Measurements from ENCODE around the gene SCAND1.

The SCAND1 gene

GRCh38 chr20:35947489-35947888, 6.8 kb downstream of the SCAND1 start:
- Histone ChIP-seq H3K27me3 (ENCODE audit: insufficient read depth, insufficient read length) (no peaks in the 10 kb centered on the region), H3K4me1 (ENCODE audit: insufficient read depth, insufficient read length) (peaks cover 2% of the 10 kb centered on the region), H3K9me3 (ENCODE audit: insufficient read depth, low read length) (no peaks in the 10 kb centered on the region), H3K9ac (ENCODE audit: insufficient read length, low read depth) (no peak overlapping the region), H3K36me3 (ENCODE audit: insufficient read depth, insufficient read length, low read length) (peaks cover 35% of the 10 kb centered on the region), H3K4me3 (ENCODE audit: insufficient read length, low read depth) (no peak overlapping the region)
- DNase-seq (ENCODE audit: low read depth, low spot score), result no peak
- TF ChIP-seq ZNF274 (IDR thresholded peaks at IDR 0.05; ENCODE audit: low read depth, low read length), result no peak
- TF ChIP-seq SUZ12 (IDR thresholded peaks at IDR 0.05; ENCODE audit: extremely low read depth, insufficient read depth, insufficient read length), result no peak
- no peak for TF ChIP-seq YY1 (IDR thresholded peaks at IDR 0.05; ENCODE audit: insufficient read depth, insufficient read length)

- TF ChIP-seq YY1 (IDR thresholded peaks at IDR 0.05; ENCODE audit: insufficient read depth, insufficient read length), result no peak
- no peak for TF ChIP-seq SUZ12 (IDR thresholded peaks at IDR 0.05; ENCODE audit: extremely low read depth, insufficient read depth, insufficient read length)
- TF ChIP-seq ZNF274 (IDR thresholded peaks at IDR 0.05; ENCODE audit: low read depth, low read length), result no peak
- Histone ChIP-seq H3K36me3 (ENCODE audit: insufficient read depth, insufficient read length, low read length) (peaks cover 63% of the 10 kb centered on the region), H3K4me3 (ENCODE audit: insufficient read length, low read depth) (no peak overlapping the region), H3K9ac (ENCODE audit: insufficient read length, low read depth) (peak overlapping the region; percentile 5), H3K4me1 (ENCODE audit: insufficient read depth, insufficient read length) (peaks cover 2% of the 10 kb centered on the region), H3K9me3 (ENCODE audit: insufficient read depth, low read length) (no peaks in the 10 kb centered on the region), H3K27me3 (ENCODE audit: insufficient read depth, insufficient read length) (no peaks in the 10 kb centered on the region)
- DNase-seq (ENCODE audit: low read depth, low spot score), result no peak
Observed at GRCh38 chr20:35942243-35942642, 12.1 kb downstream of the SCAND1 start.

- Histone ChIP-seq H3K4me1 (ENCODE audit: insufficient read depth, insufficient read length) (peaks cover 2% of the 10 kb centered on the region), H3K27me3 (ENCODE audit: insufficient read depth, insufficient read length) (no peaks in the 10 kb centered on the region), H3K9ac (ENCODE audit: insufficient read length, low read depth) (no peak overlapping the region), H3K4me3 (ENCODE audit: insufficient read length, low read depth) (no peak overlapping the region), H3K36me3 (ENCODE audit: insufficient read depth, insufficient read length, low read length) (peaks cover 63% of the 10 kb centered on the region), H3K9me3 (ENCODE audit: insufficient read depth, low read length) (no peaks in the 10 kb centered on the region)
- no peak for DNase-seq (ENCODE audit: low read depth, low spot score)
- TF ChIP-seq SUZ12 (IDR thresholded peaks at IDR 0.05; ENCODE audit: extremely low read depth, insufficient read depth, insufficient read length), result no peak
- no peak for TF ChIP-seq ZNF274 (IDR thresholded peaks at IDR 0.05; ENCODE audit: low read depth, low read length)
- no peak for TF ChIP-seq YY1 (IDR thresholded peaks at IDR 0.05; ENCODE audit: insufficient read depth, insufficient read length)
Observed at GRCh38 chr20:35941620-35942019, 12.7 kb downstream of the SCAND1 start.

- DNase-seq (ENCODE audit: low read depth, low spot score), result no peak
- peaks cover 65% of the 10 kb centered on the region for H3K36me3 ChIP-seq (ENCODE audit: insufficient read depth, insufficient read length, low read length)
- TF ChIP-seq ZNF274 (IDR thresholded peaks at IDR 0.05; ENCODE audit: low read depth, low read length), result no peak
- peaks cover 2% of the 10 kb centered on the region for H3K4me1 ChIP-seq (ENCODE audit: insufficient read depth, insufficient read length)
- H3K9ac ChIP-seq (ENCODE audit: insufficient read length, low read depth), result no peak overlapping the region
- no peak overlapping the region for H3K4me3 ChIP-seq (ENCODE audit: insufficient read length, low read depth)
- no peaks in the 10 kb centered on the region for H3K9me3 ChIP-seq (ENCODE audit: insufficient read depth, low read length)
- no peaks in the 10 kb centered on the region for H3K27me3 ChIP-seq (ENCODE audit: insufficient read depth, insufficient read length)
Observed at GRCh38 chr20:35939264-35939663, 15.0 kb downstream of the SCAND1 start.

- peaks cover 51% of the 10 kb centered on the region for H3K36me3 ChIP-seq (ENCODE audit: insufficient read depth, insufficient read length, low read length)
Observed at GRCh38 chr20:35934050-35934449, 20.3 kb downstream of the SCAND1 start.

GRCh38 chr20:35929301-35929700, 25.0 kb downstream of the SCAND1 start:
- Histone ChIP-seq H3K4me3 (ENCODE audit: insufficient read length, low read depth) (no peak overlapping the region), H3K9ac (ENCODE audit: insufficient read length, low read depth) (no peak overlapping the region), H3K36me3 (ENCODE audit: insufficient read depth, insufficient read length, low read length) (peaks cover 42% of the 10 kb centered on the region)

More at GRCh38 chr20:35934050-35934449, 20.3 kb downstream of the SCAND1 start:
- TF ChIP-seq SUZ12 (IDR thresholded peaks at IDR 0.05; ENCODE audit: extremely low read depth, insufficient read depth, insufficient read length) (no peak), ZNF274 (IDR thresholded peaks at IDR 0.05; ENCODE audit: low read depth, low read length) (no peak), YY1 (IDR thresholded peaks at IDR 0.05; ENCODE audit: insufficient read depth, insufficient read length) (no peak)
- Histone ChIP-seq H3K27me3 (ENCODE audit: insufficient read depth, insufficient read length) (no peaks in the 10 kb centered on the region), H3K4me3 (ENCODE audit: insufficient read length, low read depth) (no peak overlapping the region), H3K9ac (ENCODE audit: insufficient read length, low read depth) (no peak overlapping the region), H3K4me1 (ENCODE audit: insufficient read depth, insufficient read length) (peaks cover 4% of the 10 kb centered on the region), H3K9me3 (ENCODE audit: insufficient read depth, low read length) (no peaks in the 10 kb centered on the region)
- peak; percentile 87 for DNase-seq (ENCODE audit: low read depth, low spot score)

GRCh38 chr20:35920523-35920922, 33.8 kb downstream of the SCAND1 start:
- TF ChIP-seq SUZ12 (IDR thresholded peaks at IDR 0.05; ENCODE audit: extremely low read depth, insufficient read depth, insufficient read length) (no peak), ZNF274 (IDR thresholded peaks at IDR 0.05; ENCODE audit: low read depth, low read length) (no peak), YY1 (IDR thresholded peaks at IDR 0.05; ENCODE audit: insufficient read depth, insufficient read length) (no peak)
- H3K9me3 ChIP-seq (ENCODE audit: insufficient read depth, low read length), result no peaks in the 10 kb centered on the region
- H3K4me3 ChIP-seq (ENCODE audit: insufficient read length, low read depth), result no peak overlapping the region
- H3K9ac ChIP-seq (ENCODE audit: insufficient read length, low read depth), result no peak overlapping the region
- DNase-seq (ENCODE audit: low read depth, low spot score), result no peak
- no peaks in the 10 kb centered on the region for H3K4me1 ChIP-seq (ENCODE audit: insufficient read depth, insufficient read length)
- peaks cover 45% of the 10 kb centered on the region for H3K36me3 ChIP-seq (ENCODE audit: insufficient read depth, insufficient read length, low read length)
- H3K27me3 ChIP-seq (ENCODE audit: insufficient read depth, insufficient read length), result no peaks in the 10 kb centered on the region

More at GRCh38 chr20:35929301-35929700, 25.0 kb downstream of the SCAND1 start:
- DNase-seq (ENCODE audit: low read depth, low spot score), result no peak
- H3K4me1 ChIP-seq (ENCODE audit: insufficient read depth, insufficient read length), result peaks cover 4% of the 10 kb centered on the region
- H3K9me3 ChIP-seq (ENCODE audit: insufficient read depth, low read length), result no peaks in the 10 kb centered on the region
- H3K27me3 ChIP-seq (ENCODE audit: insufficient read depth, insufficient read length), result no peaks in the 10 kb centered on the region
- TF ChIP-seq SUZ12 (IDR thresholded peaks at IDR 0.05; ENCODE audit: extremely low read depth, insufficient read depth, insufficient read length) (no peak), YY1 (IDR thresholded peaks at IDR 0.05; ENCODE audit: insufficient read depth, insufficient read length) (no peak), ZNF274 (IDR thresholded peaks at IDR 0.05; ENCODE audit: low read depth, low read length) (no peak)

- Histone ChIP-seq H3K36me3 (ENCODE audit: insufficient read depth, insufficient read length, low read length) (peaks cover 58% of the 10 kb centered on the region), H3K27me3 (ENCODE audit: insufficient read depth, insufficient read length) (no peaks in the 10 kb centered on the region), H3K9me3 (ENCODE audit: insufficient read depth, low read length) (no peaks in the 10 kb centered on the region), H3K4me1 (ENCODE audit: insufficient read depth, insufficient read length) (no peaks in the 10 kb centered on the region), H3K4me3 (ENCODE audit: insufficient read length, low read depth) (no peak overlapping the region), H3K9ac (ENCODE audit: insufficient read length, low read depth) (no peak overlapping the region)
- no peak for DNase-seq (ENCODE audit: low read depth, low spot score)
- TF ChIP-seq SUZ12 (IDR thresholded peaks at IDR 0.05; ENCODE audit: extremely low read depth, insufficient read depth, insufficient read length) (no peak), ZNF274 (IDR thresholded peaks at IDR 0.05; ENCODE audit: low read depth, low read length) (no peak), YY1 (IDR thresholded peaks at IDR 0.05; ENCODE audit: insufficient read depth, insufficient read length) (no peak)
Observed at GRCh38 chr20:35918021-35918420, 36.3 kb downstream of the SCAND1 start.
